ENCODE data around the gene LRRC41. TPM values are rescaled to one million over a fixed set of nuclear protein-coding genes. Genes with fewer than 3 reads are reported as not detected.

Gene LRRC41
- total RNA-seq, 2 experiments from 2014 or later: 32.6 to 33.9 TPM

- Mint-ChIP-seq H3K4me3 (no peak overlapping the region), H3K4me1 (ENCODE audit: low read depth) (peaks cover 32% of the 10 kb centered on the region), H3K27me3 (ENCODE audit: low read depth) (no peaks in the 10 kb centered on the region), H3K36me3 (ENCODE audit: low read depth) (peaks cover 60% of the 10 kb centered on the region), H3K9me3 (ENCODE audit: insufficient read depth) (no peaks in the 10 kb centered on the region), H3K27ac (peak overlapping the region; percentile 79)
- CTCF ChIA-PET: interaction anchor here (0.9 to 2.1 kb wide), 5 partner anchors 11 to 63 kb away, joined by 3 to 11 read pairs (median 6); partner anchors contain the start of gene NSUN4
- POLR2A ChIA-PET: interaction anchor here (0.8 to 2.4 kb wide), 7 partner anchors 10 to 35 kb away, joined by 3 to 19 read pairs (median 6); partner anchors contain the start of genes LRRC41 and UQCRH
- DNase-seq: no peak
- no peak for ATAC-seq
Observed at GRCh38 chr1:46284597-46285564, 18.5 kb downstream of the LRRC41 start.

GRCh38 chr1:46284058-46284457 is 19.4 kb downstream of the LRRC41 start:
- CTCF ChIA-PET: interaction anchor here (0.9 to 2.1 kb wide), 3 partner anchors 34 to 64 kb away, joined by 3 to 6 read pairs (median 4); partner anchors contain the start of gene NSUN4
- peak overlapping the region; percentile 40 for H3K27ac Mint-ChIP-seq
- DNase-seq: no peak
- POLR2A ChIA-PET: interaction anchor here (1.0 to 2.4 kb wide), 6 partner anchors 9 to 34 kb away, joined by 3 to 19 read pairs (median 8); partner anchors contain the start of genes LRRC41 and UQCRH
- no peak overlapping the region for H3K4me3 Mint-ChIP-seq
- peaks cover 32% of the 10 kb centered on the region for H3K4me1 Mint-ChIP-seq (ENCODE audit: low read depth)
- no peaks in the 10 kb centered on the region for H3K27me3 Mint-ChIP-seq (ENCODE audit: low read depth)
- H3K36me3 Mint-ChIP-seq (ENCODE audit: low read depth): peaks cover 62% of the 10 kb centered on the region
- H3K9me3 Mint-ChIP-seq (ENCODE audit: insufficient read depth): no peaks in the 10 kb centered on the region
- no peak for ATAC-seq

DNA sequence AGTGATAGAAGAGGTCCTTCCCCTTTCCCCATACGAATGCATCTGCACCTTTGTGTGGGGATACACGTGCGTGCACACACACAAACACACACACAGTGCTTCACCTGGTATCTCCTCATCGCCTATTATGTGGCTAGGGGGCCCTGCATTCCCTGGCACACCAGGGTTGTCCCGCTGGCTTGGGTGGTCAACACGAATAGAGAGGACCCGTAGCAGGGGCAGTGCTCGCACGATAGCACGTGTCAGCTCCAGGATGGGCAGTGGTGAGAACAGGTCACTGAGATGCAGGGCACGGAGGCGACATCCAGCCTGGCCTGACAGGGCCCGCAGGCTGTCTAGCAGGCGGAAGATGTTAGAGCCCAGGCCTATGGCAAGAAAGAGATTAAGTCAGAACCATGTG is 22.4 kb downstream of the LRRC41 start:
- no peaks in the 10 kb centered on the region for H3K27me3 Mint-ChIP-seq (ENCODE audit: low read depth)
- H3K27ac Mint-ChIP-seq: peak overlapping the region; percentile 59
- peaks cover 18% of the 10 kb centered on the region for H3K4me1 Mint-ChIP-seq (ENCODE audit: low read depth)
- H3K9me3 Mint-ChIP-seq (ENCODE audit: insufficient read depth): no peaks in the 10 kb centered on the region
- H3K36me3 Mint-ChIP-seq (ENCODE audit: low read depth): peaks cover 70% of the 10 kb centered on the region
- DNase-seq (no peak), ATAC-seq (no peak)
- CTCF ChIA-PET: no interaction called here
- POLR2A ChIA-PET: interaction anchor here (0.8 kb wide), 1 partner anchor 9 kb away, joined by 3 read pairs; no protein-coding TSS in a partner anchor
- H3K4me3 Mint-ChIP-seq: no peak overlapping the region

GRCh38 chr1:46280092-46280491 is 23.3 kb downstream of the LRRC41 start:
- no peak overlapping the region for H3K4me3 Mint-ChIP-seq
- H3K9me3 Mint-ChIP-seq (ENCODE audit: insufficient read depth): no peaks in the 10 kb centered on the region
- peaks cover 77% of the 10 kb centered on the region for H3K36me3 Mint-ChIP-seq (ENCODE audit: low read depth)
- ATAC-seq (no peak), DNase-seq (no peak)
- no peak overlapping the region for H3K27ac Mint-ChIP-seq
- H3K4me1 Mint-ChIP-seq (ENCODE audit: low read depth): peaks cover 8% of the 10 kb centered on the region
- ChIA-PET POLR2A (interaction anchor here (0.8 kb wide), 1 partner anchor 8 kb away, joined by 3 read pairs; no protein-coding TSS in a partner anchor), CTCF (no interaction called here)
- H3K27me3 Mint-ChIP-seq (ENCODE audit: low read depth): no peaks in the 10 kb centered on the region

GRCh38 chr1:46278807-46279206 is 24.6 kb downstream of the LRRC41 start:
- Mint-ChIP-seq H3K27me3 (ENCODE audit: low read depth) (no peaks in the 10 kb centered on the region), H3K36me3 (ENCODE audit: low read depth) (peaks cover 78% of the 10 kb centered on the region), H3K27ac (no peak overlapping the region), H3K4me1 (ENCODE audit: low read depth) (peaks cover 2% of the 10 kb centered on the region), H3K9me3 (ENCODE audit: insufficient read depth) (no peaks in the 10 kb centered on the region), H3K4me3 (no peak overlapping the region)
- ATAC-seq: no peak
- ChIA-PET CTCF (no interaction called here), POLR2A (interaction anchor here (1.5 kb wide), 1 partner anchor 69 kb away, joined by 3 read pairs; no protein-coding TSS in a partner anchor)
- DNase-seq: no peak

- Mint-ChIP-seq H3K27me3 (ENCODE audit: low read depth) (no peaks in the 10 kb centered on the region), H3K36me3 (ENCODE audit: low read depth) (peaks cover 78% of the 10 kb centered on the region), H3K4me1 (ENCODE audit: low read depth) (no peaks in the 10 kb centered on the region), H3K9me3 (ENCODE audit: insufficient read depth) (no peaks in the 10 kb centered on the region), H3K27ac (no peak overlapping the region), H3K4me3 (no peak overlapping the region)
- ChIA-PET CTCF (interaction anchor here (0.7 kb wide), 1 partner anchor 8 kb away, joined by 3 read pairs; no protein-coding TSS in a partner anchor), POLR2A (interaction anchor here (1.1 to 1.5 kb wide), 2 partner anchors 13 to 70 kb away, joined by 3 to 6 read pairs; no protein-coding TSS in a partner anchor)
- DNase-seq (no peak), ATAC-seq (no peak)
Observed at GRCh38 chr1:46277658-46278373, 25.6 kb downstream of the LRRC41 start.

DNA sequence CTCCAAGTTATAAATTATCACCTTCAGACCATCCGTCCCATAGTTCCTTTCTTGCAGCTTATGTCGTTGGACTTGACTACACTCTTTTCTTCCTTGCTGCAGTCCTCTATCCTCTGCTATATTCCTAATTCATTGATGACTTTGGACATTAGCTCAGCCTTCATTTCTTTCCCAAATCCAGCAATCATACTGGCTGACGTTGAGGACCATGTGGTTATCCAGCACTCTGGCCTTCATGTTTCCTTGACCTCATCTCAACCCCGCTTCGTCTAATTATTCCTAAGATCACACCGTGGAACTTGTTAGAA is 28.4 kb downstream of the LRRC41 start:
- POLR2A ChIA-PET: interaction anchor here (2.8 kb wide), 1 partner anchor 10 kb away, joined by 13 read pairs; no protein-coding TSS in a partner anchor
- H3K4me1 Mint-ChIP-seq (ENCODE audit: low read depth): no peaks in the 10 kb centered on the region
- no peak overlapping the region for H3K4me3 Mint-ChIP-seq
- CTCF ChIA-PET: interaction anchor here (2.4 kb wide), 1 partner anchor 11 kb away, joined by 7 read pairs; no protein-coding TSS in a partner anchor
- ATAC-seq (no peak), DNase-seq (no peak)
- no peaks in the 10 kb centered on the region for H3K27me3 Mint-ChIP-seq (ENCODE audit: low read depth)
- H3K9me3 Mint-ChIP-seq (ENCODE audit: insufficient read depth): no peaks in the 10 kb centered on the region
- peaks cover 79% of the 10 kb centered on the region for H3K36me3 Mint-ChIP-seq (ENCODE audit: low read depth)
- no peak overlapping the region for H3K27ac Mint-ChIP-seq

DNA sequence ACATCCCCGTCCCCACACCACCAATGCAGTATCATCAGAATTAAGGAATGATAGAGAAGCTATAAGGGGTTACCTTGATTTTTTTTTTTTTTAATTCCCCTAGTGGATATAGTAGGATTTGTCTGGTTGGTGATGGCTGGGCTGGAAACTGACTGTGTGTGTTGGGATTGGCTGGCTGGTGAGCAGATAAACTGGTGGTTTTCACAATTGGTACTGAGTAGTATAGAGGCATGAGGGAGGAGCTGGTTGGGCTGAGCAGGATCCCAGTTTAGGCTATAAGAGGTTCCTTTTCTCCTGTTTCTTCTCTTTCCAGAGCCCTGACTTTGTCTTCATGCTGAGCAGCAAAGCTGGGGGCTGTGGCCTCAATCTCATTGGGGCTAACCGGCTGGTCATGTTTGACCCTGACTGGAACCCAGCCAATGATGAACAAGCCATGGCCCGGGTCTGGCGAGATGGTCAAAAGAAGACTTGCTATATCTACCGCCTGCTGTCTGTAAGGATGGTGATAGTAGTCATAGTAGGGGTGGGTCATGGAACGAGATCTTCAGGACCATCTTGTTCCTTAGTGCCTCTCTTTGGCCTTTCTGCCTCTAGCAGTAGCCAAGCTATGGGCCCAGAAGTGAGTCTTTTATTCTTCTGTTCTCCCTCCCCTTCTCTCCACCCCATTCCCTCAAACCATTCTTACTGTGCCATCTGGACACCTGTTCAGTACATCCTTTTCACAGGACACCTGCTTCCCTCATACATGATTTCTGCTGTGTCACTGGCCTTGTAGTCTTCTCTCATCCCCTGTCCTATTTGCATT is 29.0 kb downstream of the LRRC41 start:
- DNase-seq (no peak), ATAC-seq (no peak)
- H3K4me1 Mint-ChIP-seq (ENCODE audit: low read depth): no peaks in the 10 kb centered on the region
- no peak overlapping the region for H3K4me3 Mint-ChIP-seq
- peaks cover 77% of the 10 kb centered on the region for H3K36me3 Mint-ChIP-seq (ENCODE audit: low read depth)
- no peaks in the 10 kb centered on the region for H3K9me3 Mint-ChIP-seq (ENCODE audit: insufficient read depth)
- ChIA-PET POLR2A (interaction anchor here (0.7 to 2.8 kb wide), 2 partner anchors 11 to 26 kb away, joined by 4 to 13 read pairs; no protein-coding TSS in a partner anchor), CTCF (interaction anchor here (1.2 to 2.4 kb wide), 2 partner anchors 11 to 22 kb away, joined by 3 to 7 read pairs; no protein-coding TSS in a partner anchor)
- no peak overlapping the region for H3K27ac Mint-ChIP-seq
- H3K27me3 Mint-ChIP-seq (ENCODE audit: low read depth): no peaks in the 10 kb centered on the region

GRCh38 chr1:46268578-46268977 is 34.8 kb downstream of the LRRC41 start:
- H3K9me3 Mint-ChIP-seq (ENCODE audit: insufficient read depth): no peaks in the 10 kb centered on the region
- peaks cover 74% of the 10 kb centered on the region for H3K36me3 Mint-ChIP-seq (ENCODE audit: low read depth)
- DNase-seq (no peak), ATAC-seq (no peak)
- CTCF ChIA-PET: no interaction called here
- H3K27me3 Mint-ChIP-seq (ENCODE audit: low read depth): no peaks in the 10 kb centered on the region
- H3K27ac Mint-ChIP-seq: peak overlapping the region; percentile 22
- POLR2A ChIA-PET: no interaction called here
- H3K4me1 Mint-ChIP-seq (ENCODE audit: low read depth): no peaks in the 10 kb centered on the region
- H3K4me3 Mint-ChIP-seq: no peak overlapping the region

DNA sequence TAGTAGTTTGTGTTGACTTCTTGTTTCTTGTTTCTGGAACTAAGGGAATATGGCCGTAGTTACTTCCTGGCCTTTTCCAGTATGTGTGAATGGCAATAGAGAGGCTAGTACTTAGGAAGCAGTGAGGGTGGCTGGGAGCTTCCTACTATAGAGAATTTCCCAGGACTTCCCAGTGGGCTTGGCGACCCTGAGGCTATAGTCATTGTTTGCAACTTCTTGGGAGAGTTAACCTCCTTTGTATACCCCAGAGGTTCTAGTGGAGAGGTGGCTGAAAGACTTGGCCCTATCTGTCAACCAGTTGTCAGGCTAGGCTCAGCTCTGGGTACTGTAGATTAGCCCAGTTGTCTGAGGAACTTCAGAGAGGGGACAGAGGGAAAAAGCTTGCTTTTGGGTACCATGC is 40.3 kb downstream of the LRRC41 start:
- POLR2A ChIA-PET: interaction anchor here (1.1 kb wide), 1 partner anchor 16 kb away, joined by 4 read pairs; the partner anchor contains the start of gene RAD54L
- peaks cover 75% of the 10 kb centered on the region for H3K36me3 Mint-ChIP-seq (ENCODE audit: low read depth)
- H3K27ac Mint-ChIP-seq: peak overlapping the region; percentile 7
- no peak overlapping the region for H3K4me3 Mint-ChIP-seq
- ATAC-seq (no peak), DNase-seq (no peak)
- H3K4me1 Mint-ChIP-seq (ENCODE audit: low read depth): no peaks in the 10 kb centered on the region
- H3K27me3 Mint-ChIP-seq (ENCODE audit: low read depth): no peaks in the 10 kb centered on the region
- H3K9me3 Mint-ChIP-seq (ENCODE audit: insufficient read depth): no peaks in the 10 kb centered on the region
- CTCF ChIA-PET: interaction anchor here (1.1 kb wide), 1 partner anchor 8 kb away, joined by 3 read pairs; no protein-coding TSS in a partner anchor

DNA sequence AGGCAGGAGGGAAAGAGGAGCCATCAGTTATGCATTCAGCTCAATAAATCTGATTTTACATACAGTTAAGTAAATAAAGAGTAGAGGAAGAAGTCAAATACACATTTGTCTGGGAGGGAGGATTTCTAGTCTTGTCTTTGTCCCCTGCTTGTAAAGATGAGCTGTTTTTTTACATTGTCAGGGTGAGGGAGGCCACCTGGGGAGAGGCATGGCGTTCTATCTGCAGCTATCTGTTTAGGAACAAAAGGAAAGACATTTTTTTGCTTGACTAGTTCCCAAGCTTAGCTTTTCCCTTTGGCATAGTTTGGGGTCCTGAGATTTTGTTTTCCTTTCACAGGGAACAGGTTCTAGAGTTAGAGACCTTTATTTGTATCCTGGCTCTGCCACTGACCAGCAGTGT is 40.9 kb downstream of the LRRC41 start:
- Mint-ChIP-seq H3K4me1 (ENCODE audit: low read depth) (no peaks in the 10 kb centered on the region), H3K27ac (peak overlapping the region; percentile 17), H3K4me3 (no peak overlapping the region), H3K9me3 (ENCODE audit: insufficient read depth) (no peaks in the 10 kb centered on the region), H3K27me3 (ENCODE audit: low read depth) (no peaks in the 10 kb centered on the region), H3K36me3 (ENCODE audit: low read depth) (peaks cover 75% of the 10 kb centered on the region)
- ATAC-seq (no peak), DNase-seq (no peak)
- ChIA-PET POLR2A (no interaction called here), CTCF (no interaction called here)

Measured in activated CD8-positive, alpha-beta T cell treated with anti-CD3 and anti-CD28 coated beads, Interleukin-2, amount 10 ng/mL, durations not matched to agents 7 days and 5 days (primary cell).